PC-9 (cell line): ENCODE results near the gene PTPRM.

Experiments
- EZH2 ChIP-seq: fragments of 200-600 bp; sonication (generic); IDR thresholded peaks from 2 replicates; pipeline ENCODE4 v1.8.0; 2017; ENCODE audit warnings: antibody characterized with exemption, low read depth
- TF ChIP-seq, protein P1 (sequence below): fragments of 200-600 bp; sonication (generic); conservative IDR thresholded peaks from 2 replicates; pipeline ENCODE4 v1.6.1; 2017; ENCODE audit warnings: mixed run types, antibody characterized with exemption, mild to moderate bottlenecking, moderate library complexity

- TF ChIP-seq, protein P1, sequence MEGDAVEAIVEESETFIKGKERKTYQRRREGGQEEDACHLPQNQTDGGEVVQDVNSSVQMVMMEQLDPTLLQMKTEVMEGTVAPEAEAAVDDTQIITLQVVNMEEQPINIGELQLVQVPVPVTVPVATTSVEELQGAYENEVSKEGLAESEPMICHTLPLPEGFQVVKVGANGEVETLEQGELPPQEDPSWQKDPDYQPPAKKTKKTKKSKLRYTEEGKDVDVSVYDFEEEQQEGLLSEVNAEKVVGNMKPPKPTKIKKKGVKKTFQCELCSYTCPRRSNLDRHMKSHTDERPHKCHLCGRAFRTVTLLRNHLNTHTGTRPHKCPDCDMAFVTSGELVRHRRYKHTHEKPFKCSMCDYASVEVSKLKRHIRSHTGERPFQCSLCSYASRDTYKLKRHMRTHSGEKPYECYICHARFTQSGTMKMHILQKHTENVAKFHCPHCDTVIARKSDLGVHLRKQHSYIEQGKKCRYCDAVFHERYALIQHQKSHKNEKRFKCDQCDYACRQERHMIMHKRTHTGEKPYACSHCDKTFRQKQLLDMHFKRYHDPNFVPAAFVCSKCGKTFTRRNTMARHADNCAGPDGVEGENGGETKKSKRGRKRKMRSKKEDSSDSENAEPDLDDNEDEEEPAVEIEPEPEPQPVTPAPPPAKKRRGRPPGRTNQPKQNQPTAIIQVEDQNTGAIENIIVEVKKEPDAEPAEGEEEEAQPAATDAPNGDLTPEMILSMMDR: no peak
- no peak for TF ChIP-seq EZH2
Measured at GRCh38 chr18:8307960-8308359, 740.8 kb downstream of the PTPRM start.
